GM19468 (cell line): Measurements from ENCODE around the gene OR11H6.
"Not testable (repeated sequence)": the region's sequence is repeated elsewhere in the genome, so short reads cannot be mapped to it uniquely, and the experiment has no call there.

ENCODE experiments used
- ATAC-seq: cut with Tn5 transposase; IDR thresholded peaks from one replicate; pipeline ENCODE4 v1.9.1; 2021; ENCODE audit warnings: mild to moderate bottlenecking, moderate library complexity, moderate number of reproducible peaks; ENCODE audit not compliant: unreplicated experiment; ENCODE audit errors: extremely low read depth

Gene OR11H6, protein sequence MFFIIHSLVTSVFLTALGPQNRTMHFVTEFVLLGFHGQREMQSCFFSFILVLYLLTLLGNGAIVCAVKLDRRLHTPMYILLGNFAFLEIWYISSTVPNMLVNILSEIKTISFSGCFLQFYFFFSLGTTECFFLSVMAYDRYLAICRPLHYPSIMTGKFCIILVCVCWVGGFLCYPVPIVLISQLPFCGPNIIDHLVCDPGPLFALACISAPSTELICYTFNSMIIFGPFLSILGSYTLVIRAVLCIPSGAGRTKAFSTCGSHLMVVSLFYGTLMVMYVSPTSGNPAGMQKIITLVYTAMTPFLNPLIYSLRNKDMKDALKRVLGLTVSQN

DNA sequence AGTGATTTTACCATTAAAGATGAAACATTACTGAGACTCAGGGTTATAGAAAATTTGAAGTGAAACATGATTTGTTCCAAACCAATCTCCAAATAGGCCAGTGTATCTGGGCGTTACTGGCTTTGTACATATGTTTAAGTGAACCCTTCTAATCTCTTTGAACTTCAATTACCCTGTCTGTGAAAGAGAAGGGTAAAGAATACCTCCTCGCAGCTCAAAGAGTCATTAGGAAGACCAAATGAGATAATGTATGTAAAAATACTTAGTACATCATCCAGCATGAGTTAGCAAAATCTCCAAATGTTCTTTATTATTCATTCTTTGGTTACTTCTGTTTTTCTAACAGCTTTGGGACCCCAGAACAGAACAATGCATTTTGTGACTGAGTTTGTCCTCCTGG, at the start of gene OR11H6:
Gene OR11H6, plus strand, starts transcription at position 301 of the 400 bp plus-strand sequence. Its CDS starts 0 bp downstream, at position 301.
- no peak for ATAC-seq

DNA sequence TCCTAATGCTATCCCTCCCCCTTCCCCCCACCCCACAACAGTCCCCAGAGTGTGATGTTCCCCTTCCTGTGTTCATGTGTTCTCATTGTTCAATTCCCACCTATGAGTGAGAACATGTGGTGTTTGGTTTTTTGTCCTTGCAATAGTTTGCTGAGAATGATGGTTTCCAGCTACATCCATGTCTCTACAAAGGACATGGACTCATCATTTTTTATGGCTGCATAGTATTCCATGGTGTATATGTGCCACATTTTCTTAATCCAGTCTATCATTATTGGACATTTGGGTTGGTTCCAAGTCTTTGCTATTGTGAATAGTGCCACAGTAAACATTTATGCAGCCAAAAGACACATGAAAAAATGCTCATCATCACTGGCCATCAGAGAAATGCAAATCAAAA, 49.3 kb upstream of the OR11H6 start:
- not testable (repeated sequence) for ATAC-seq

DNA sequence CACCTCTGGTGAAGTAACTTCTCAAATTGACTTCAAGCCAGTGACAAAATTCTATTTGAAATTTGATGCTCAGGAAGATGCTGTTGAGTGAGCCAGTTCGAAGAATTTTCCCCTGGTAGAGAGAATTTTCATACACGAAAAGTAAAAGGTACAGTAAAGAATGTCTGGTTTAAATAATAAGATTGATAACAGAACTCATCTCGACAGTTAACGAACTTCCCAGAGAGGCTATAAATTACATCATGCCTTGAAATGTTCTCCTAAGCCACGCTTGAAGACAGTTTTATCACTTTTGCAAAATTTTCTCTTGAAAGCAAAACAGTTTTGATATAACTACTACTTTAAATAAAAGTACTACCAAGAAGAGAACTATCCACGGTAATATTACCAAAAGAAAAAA, 47.2 kb upstream of the OR11H6 start:
- ATAC-seq: no peak

- ATAC-seq: no peak
These were observed 46.0 kb upstream of the OR11H6 start for GRCh38 chr14:20177433-20177974.

DNA sequence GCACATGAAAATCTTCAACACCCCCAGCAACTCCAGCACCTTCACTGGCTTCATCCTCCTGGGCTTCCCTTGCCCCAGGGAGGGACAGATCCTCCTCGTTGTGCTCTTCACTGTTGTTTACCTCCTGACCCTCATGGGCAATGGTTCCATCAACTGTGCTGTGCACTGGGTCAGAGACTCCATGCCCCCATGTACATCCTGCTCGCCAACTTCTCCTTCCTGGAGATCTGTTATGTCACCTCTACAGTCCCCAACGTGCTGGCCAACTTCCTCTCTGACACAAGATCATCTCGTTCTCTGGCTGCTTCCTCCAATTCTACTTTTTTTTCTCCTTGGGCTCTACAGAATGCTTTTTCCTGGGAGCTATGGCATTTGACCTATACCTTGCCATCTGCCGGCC, 44.3 kb upstream of the OR11H6 start:
- no peak for ATAC-seq

- ATAC-seq: no peak
These were observed 43.6 kb upstream of the OR11H6 start for GRCh38 chr14:20179880-20180279.

- no peak for ATAC-seq
These were observed 43.0 kb upstream of the OR11H6 start for GRCh38 chr14:20180486-20180885.

DNA sequence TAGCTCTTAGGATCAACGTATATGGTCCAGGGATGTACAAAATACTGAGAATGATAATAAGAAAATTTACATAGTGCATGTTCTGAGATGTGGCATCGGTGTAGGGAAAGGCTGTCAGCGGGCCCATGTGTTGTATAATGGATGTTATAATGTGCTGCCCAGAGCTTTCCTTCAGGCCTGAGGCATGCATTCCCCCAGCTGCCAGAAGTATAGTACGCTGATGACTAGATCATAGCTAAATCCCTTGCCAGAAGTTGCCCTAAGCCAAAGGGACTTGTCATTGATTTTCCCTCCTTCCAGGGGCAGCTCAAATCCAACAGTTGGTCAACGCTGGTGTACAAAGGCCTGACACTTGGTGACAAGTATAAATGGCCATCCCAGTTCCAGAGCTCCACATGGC, 39.3 kb upstream of the OR11H6 start:
- no peak for ATAC-seq

GRCh38 chr14:20190596-20190995, 32.9 kb upstream of the OR11H6 start, which contains the start of gene OR11G2:
OR11G2 (plus strand) TSS chr14:20190896; CDS start chr14:20197438, 6,542 bp downstream.
- no peak for ATAC-seq

DNA sequence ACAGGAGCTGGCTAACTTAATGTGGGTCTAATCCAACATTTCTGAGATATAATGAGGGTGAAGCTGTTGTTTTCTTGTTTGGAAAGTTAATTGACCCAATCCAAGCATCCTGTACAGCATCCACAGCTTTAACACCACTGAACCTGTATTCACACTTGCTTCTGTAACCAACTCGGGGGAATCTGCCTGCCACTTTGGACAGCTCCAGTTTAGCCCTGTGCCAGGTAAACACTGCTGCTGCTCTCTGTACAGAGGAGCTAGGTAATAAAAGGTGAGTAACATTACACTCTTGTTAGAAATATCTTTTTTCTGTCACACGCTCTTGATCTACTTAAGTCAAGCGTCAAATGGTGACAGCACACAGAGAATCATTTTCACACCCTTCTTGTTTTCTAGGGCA, 32.1 kb upstream of the OR11H6 start:
- ATAC-seq: no peak

- no peak for ATAC-seq
These were observed 29.4 kb upstream of the OR11H6 start for GRCh38 chr14:20194101-20194500.

GRCh38 chr14:20195170-20195569, 28.3 kb upstream of the OR11H6 start:
- ATAC-seq: not testable (repeated sequence)

DNA sequence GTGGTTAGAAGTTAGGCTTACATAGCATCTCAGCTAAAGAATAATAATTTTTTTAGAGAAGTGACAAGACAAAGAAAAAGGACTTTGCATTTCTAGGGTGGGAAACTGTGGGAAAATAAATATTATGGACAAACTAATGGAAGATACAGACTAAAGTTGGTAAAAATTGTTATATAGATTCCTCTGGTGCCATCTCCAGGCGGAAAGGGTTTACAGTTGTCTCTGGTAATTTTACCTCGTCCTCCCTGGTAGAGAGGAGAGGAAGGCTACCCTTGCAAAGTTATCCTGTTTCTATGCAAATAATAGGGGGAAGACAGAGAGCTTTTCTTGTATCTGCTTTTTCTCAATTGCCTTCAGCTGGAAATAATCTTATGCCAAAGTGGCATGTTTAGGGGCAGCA, 27.6 kb upstream of the OR11H6 start:
- ATAC-seq: no peak

DNA sequence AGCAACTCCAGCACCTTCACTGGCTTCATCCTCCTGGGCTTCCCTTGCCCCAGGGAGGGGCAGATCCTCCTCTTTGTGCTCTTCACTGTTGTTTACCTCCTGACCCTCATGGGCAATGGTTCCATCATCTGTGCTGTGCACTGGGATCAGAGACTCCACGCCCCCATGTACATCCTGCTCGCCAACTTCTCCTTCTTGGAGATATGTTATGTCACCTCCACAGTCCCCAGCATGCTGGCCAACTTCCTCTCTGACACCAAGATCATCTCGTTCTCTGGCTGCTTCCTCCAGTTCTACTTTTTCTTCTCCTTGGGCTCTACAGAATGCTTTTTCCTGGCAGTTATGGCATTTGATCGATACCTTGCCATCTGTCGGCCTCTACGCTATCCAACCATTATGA, 26.1 kb upstream of the OR11H6 start:
- no peak for ATAC-seq

GRCh38 chr14:20198991-20199390, 24.5 kb upstream of the OR11H6 start:
- no peak for ATAC-seq

GRCh38 chr14:20204721-20205120, 18.8 kb upstream of the OR11H6 start:
- no peak for ATAC-seq

GRCh38 chr14:20209595-20209994, 13.9 kb upstream of the OR11H6 start:
- ATAC-seq: no peak

DNA sequence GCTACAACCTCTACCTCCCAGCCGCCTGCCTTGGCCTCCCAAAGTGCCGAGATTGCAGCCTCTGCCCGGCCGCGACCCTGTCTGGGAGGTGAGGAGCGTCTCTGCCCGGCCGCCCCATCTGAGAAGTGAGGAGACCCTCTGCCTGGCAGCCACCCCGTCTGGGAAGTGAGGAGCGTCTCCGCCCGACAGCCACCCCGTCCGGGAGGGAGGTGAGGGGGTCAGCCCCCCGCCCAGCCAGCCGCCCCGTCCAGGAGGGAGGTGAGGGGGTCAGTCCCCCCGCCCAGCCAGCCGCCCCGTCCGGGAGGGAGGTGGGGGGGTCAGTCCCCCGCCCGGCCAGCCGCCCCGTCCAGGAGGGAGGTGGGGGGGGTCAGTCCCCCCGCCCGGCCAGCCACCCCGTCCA, 11.1 kb upstream of the OR11H6 start:
- not testable (repeated sequence) for ATAC-seq

DNA sequence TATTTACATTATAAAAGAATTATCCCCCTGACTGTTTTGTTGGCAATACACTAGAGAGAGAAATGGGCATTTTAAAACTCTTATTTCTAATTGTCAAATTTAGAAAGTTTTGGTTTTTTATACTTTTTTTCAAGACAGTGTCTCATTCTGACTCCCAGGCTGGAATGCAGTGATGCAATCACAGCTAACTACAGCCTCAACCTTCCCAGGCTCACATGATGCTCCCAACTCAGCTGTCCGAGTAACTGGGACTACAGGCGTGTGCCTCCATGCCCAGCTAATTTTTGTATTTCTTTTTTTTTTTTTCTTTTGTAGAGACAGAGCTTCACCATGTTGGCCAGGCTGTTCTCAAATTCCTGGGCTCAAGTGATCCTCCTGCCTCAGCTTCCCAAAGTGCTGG, 8.3 kb upstream of the OR11H6 start:
- ATAC-seq: no peak

GRCh38 chr14:20219033-20219432, 4.5 kb upstream of the OR11H6 start:
- no peak for ATAC-seq

GRCh38 chr14:20228681-20229080, 5.2 kb downstream of the OR11H6 start, which contains the start of gene OR11H7:
OR11H7 (plus strand) TSS chr14:20228981.
- no peak for ATAC-seq

- not testable (repeated sequence) for ATAC-seq
These were observed 11.9 kb downstream of the OR11H6 start for GRCh38 chr14:20235415-20235814.
